ENCODE measurements around the gene PPARG.

The PPARG gene

GRCh38 chr3:12296511-12296910 lies 7.6 kb downstream of the PPARG start:
- TF ChIP-seq CTCF (IDR thresholded peaks at IDR 0.05) = no peak

GRCh38 chr3:12299026-12299425 lies 10.2 kb downstream of the PPARG start:
- TF ChIP-seq CTCF (IDR thresholded peaks at IDR 0.05) = no peak

- TF ChIP-seq CTCF (IDR thresholded peaks at IDR 0.05) = no peak
Observed at GRCh38 chr3:12300137-12300536, 11.3 kb downstream of the PPARG start.

GRCh38 chr3:12301031-12301430 lies 12.2 kb downstream of the PPARG start:
- TF ChIP-seq CTCF (IDR thresholded peaks at IDR 0.05) = no peak

- no peak for TF ChIP-seq CTCF (IDR thresholded peaks at IDR 0.05)
Observed at GRCh38 chr3:12301513-12301912, 12.6 kb downstream of the PPARG start.

- no peak for TF ChIP-seq CTCF (IDR thresholded peaks at IDR 0.05)
Observed at GRCh38 chr3:12302564-12302963, 13.7 kb downstream of the PPARG start.

- no peak for TF ChIP-seq CTCF (IDR thresholded peaks at IDR 0.05)
Observed at GRCh38 chr3:12303534-12303933, 14.7 kb downstream of the PPARG start.

GRCh38 chr3:12303993-12304392 lies 15.1 kb downstream of the PPARG start:
- no peak for TF ChIP-seq CTCF (IDR thresholded peaks at IDR 0.05)
